ENCODE data around the gene PHYKPL.
"Not testable (repeated sequence)": the region's sequence is repeated elsewhere in the genome, so short reads cannot be mapped to it uniquely, and the experiment has no call there.

Gene PHYKPL

GRCh38 chr5:178265746-178266145, 33.1 kb upstream of the PHYKPL start:
- no peak for DNase-seq (ENCODE audit: low read depth, low spot score)

- DNase-seq (ENCODE audit: low read depth, low spot score), result no peak
These were observed 31.4 kb upstream of the PHYKPL start for GRCh38 chr5:178264044-178264443.

- no peak for DNase-seq (ENCODE audit: low read depth, low spot score)
These were observed 29.3 kb upstream of the PHYKPL start for GRCh38 chr5:178261666-178262600.

GRCh38 chr5:178259623-178260536, 27.3 kb upstream of the PHYKPL start:
- no peak for DNase-seq (ENCODE audit: low read depth, low spot score)

GRCh38 chr5:178257650-178258049, 25.0 kb upstream of the PHYKPL start:
- DNase-seq (ENCODE audit: low read depth, low spot score), result no peak

GRCh38 chr5:178256746-178257145, 24.1 kb upstream of the PHYKPL start:
- no peak for DNase-seq (ENCODE audit: low read depth, low spot score)

- not testable (repeated sequence) for DNase-seq (ENCODE audit: low read depth, low spot score)
These were observed 21.0 kb upstream of the PHYKPL start for GRCh38 chr5:178253632-178254031.

- DNase-seq (ENCODE audit: low read depth, low spot score), result no peak
These were observed 19.7 kb upstream of the PHYKPL start for GRCh38 chr5:178252258-178252657.

GRCh38 chr5:178250263-178250662, 17.7 kb upstream of the PHYKPL start:
- no peak for DNase-seq (ENCODE audit: low read depth, low spot score)

GRCh38 chr5:178249191-178249989, 16.8 kb upstream of the PHYKPL start:
- DNase-seq (ENCODE audit: low read depth, low spot score), result no peak

GRCh38 chr5:178248750-178249149, 16.1 kb upstream of the PHYKPL start:
- DNase-seq (ENCODE audit: low read depth, low spot score), result no peak

GRCh38 chr5:178247481-178248456, 15.2 kb upstream of the PHYKPL start:
- DNase-seq (ENCODE audit: low read depth, low spot score), result no peak

GRCh38 chr5:178246624-178247279, 14.2 kb upstream of the PHYKPL start:
- DNase-seq (ENCODE audit: low read depth, low spot score), result no peak

- DNase-seq (ENCODE audit: low read depth, low spot score), result no peak
These were observed 12.8 kb upstream of the PHYKPL start for GRCh38 chr5:178245389-178245788.

- DNase-seq (ENCODE audit: low read depth, low spot score), result no peak
These were observed 12.0 kb upstream of the PHYKPL start for GRCh38 chr5:178244576-178244975.

- DNase-seq (ENCODE audit: low read depth, low spot score), result no peak
These were observed 9.8 kb upstream of the PHYKPL start for GRCh38 chr5:178242416-178242815.

- DNase-seq (ENCODE audit: low read depth, low spot score), result no peak
These were observed 9.2 kb upstream of the PHYKPL start for GRCh38 chr5:178241688-178242231.

GRCh38 chr5:178241231-178241663, 8.6 kb upstream of the PHYKPL start:
- no peak for DNase-seq (ENCODE audit: low read depth, low spot score)

GRCh38 chr5:178240766-178241165, 8.2 kb upstream of the PHYKPL start:
- no peak for DNase-seq (ENCODE audit: low read depth, low spot score)

Measured in activated CD4-positive, CD25-positive, alpha-beta regulatory T cell treated with anti-CD3 and anti-CD28 coated beads, Interleukin-2, amount 50 U/mL, for 16 hours (primary cell).